ENCODE results near the gene MRPS5.

MRPS5 gene

DNA sequence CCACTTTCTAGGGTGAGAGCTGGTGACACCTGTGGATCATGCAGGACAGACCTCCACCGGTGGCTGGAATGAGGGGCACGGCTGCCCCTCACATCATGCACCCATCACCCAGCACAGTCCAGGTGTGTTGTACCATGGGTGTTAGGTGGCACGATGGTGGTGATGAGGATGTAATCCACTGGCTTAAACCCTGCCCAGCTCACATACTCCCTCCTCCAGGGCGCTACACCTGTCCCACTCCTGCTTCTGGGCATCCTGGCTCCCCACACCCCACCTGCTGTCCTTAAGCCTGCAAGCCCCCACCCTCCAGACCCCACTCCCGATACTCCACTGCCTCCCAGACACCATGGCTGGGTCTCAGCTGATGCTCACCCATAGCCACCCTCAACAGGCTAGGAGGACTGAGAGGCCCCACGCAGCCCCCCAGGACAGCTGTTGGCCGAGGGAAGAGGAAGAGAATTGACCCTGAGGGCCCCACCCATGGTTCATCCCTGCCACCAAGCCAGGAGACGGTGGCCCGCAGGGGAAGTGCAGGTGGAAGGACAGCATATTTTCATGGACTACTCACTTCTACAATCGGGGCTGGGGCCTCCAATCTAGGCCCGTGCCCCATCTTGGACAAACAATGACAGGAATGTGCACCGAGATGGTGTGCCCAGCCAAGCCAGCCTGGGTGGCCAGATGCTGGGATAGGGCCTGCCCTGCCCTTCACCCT is 61.8 kb downstream of the MRPS5 start:
- DNase-seq: no peak

DNA sequence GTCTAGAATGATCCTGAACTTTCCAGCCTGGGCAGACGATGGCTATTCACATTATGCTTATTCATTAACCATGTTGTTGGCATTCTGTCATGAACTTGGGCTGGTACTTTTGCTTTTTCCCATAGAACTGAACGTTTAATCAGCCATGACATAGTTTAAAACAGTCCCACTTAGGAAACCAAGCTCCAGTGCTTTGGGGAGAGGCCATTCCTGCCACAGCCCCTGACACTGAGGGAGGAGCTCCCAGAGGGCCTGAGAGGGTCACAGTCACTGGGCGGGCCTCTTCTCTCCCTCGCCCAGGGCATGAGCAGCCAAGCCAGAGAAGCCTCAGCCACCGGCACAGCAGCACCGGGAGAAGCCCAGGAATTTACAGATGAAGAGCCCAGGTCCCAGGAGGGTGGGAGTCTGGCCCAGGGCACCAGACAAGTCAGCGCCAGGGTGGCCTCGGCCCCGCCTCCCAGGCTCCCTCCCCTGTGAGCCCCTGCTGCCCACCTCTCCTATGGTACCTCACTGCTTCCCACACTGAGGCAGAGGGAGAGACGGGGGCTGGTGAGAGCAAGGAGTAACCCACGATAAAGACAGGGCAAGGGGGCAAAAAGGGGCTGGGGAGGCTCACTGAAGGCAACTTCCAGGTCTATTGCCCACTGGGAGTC is 62.5 kb downstream of the MRPS5 start:
- DNase-seq: no peak

DNA sequence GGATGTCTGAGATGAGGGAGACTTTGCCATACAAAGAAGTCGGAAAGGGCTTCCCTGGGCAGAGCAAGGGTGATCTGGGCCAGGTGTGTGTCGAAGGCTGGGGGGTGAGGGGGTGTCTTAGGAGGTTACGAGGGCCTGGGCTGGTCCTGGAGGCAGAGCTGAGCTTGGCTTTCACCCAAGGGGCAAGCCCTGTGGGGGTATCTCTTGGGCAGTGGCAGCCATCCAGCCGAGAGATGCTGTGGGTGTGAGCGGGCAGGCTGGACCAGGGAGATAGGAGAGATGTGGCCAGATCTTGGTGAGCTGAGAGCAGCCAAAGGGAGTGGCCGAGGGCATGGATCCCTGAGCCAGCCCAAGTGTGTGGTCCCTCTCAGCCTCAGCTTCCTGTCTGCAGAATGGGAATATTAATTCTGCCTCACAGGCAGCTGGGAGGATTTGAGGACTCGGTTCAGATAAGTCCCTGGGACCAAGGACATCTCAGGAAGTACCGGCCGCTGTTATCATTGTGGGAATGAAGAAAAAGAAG is 63.1 kb downstream of the MRPS5 start:
- no peak for DNase-seq

DNA sequence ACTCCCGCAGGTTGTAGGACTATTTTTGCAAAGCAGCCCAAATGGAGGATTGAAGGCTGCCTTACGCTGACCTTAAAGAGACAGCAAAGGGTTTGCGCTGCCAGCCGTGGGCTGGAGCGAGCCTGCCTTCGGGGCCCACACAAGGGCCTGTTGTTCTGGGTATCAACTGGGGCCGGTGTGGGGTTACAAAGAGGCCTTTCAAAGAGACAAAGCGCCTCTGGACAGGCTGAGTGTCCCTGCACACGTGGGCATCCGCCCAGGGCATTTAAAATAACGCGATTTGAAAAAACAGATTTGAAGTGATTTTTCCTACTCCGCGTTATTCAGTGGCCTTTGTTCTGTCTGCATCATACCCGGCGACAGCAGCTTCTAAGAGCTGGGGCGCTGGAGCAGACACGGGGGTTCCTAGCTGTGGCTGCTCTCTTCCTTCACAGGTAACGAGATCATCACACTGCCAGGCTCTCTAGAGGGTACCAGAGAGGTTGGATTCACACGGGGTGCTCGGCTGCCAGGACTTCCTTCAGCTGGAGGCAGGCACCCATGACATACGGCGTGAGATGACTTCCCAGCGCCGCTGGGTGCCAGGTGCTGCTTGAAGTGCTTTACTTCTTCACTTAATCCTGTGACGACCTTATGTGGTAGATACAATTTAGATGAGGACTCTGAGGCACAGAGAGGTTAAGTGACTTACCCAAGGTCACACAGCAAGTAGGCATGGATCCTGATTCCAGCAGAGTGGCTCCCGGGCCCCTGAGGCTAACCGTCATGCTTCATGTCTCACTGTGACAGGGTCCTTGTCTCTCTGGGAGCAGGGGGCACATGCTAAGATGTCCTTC is 63.9 kb downstream of the MRPS5 start:
- no peak for DNase-seq

DNA sequence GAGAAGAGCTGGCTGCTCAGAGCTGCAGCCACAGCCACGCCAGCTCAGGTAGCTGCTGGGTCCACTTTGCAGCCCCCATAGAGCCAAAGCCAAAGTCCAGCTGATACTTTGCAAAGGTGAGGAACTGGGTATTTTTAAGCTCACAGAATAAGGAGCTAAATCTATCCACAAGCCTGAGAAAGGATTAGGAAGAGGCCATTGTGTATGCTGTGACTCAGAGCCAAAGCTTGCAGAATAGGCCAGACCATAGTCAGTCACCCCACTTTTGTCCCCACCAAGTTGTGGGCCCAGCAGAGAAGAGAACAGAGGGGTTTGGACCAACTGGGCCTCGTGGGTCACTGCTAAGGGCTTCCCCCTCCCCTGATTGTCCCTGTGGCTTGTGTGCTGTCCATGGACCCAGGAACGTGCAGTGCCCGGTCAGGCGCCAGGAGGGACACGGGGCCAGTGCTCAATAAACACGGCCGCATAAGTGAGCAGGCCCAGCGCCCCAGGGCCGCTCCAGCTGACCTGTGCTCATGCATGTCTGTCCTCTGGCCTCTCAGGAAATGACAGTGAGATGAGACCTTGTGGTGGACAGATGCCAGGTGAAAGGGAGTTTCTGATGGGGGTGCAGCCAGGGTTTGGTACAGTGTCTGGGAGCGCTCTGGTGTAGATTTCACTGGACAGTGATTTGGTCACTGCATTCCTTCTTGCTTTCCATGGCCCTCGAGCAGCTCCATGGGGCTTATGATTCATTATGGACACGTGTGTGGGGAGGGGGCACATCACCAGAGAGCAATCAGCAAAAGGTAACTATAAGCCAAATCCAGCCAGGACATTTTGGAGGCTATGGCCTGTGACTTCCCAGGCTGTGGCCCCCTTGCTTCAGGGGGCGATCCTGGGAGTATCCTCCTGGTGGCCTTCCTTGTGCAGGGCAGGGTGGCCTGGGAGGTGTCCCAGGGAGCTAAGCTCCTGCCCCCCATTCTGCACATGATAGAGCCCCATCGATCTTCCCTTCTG is 64.8 kb downstream of the MRPS5 start:
- DNase-seq: no peak

DNA sequence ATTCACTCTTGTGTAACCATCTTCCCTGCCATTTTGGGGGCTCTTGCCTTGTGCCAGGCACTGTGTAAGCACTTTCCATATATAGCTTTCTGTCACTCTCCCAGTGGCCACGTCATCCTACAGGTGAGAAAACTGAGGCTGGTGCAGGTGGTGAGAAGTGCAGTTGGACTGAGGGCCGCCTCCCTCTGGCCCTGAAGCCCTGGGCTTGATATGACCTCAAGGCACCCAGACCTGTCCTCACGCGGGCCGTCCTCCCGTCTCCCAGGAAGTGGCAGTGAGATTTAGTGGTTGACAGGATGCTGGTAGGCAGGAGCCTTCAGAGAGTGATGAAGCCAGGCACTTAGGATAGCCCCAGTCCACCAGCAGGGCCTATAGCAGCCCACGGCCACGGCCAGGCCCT is 65.6 kb downstream of the MRPS5 start:
- DNase-seq: no peak

DNA sequence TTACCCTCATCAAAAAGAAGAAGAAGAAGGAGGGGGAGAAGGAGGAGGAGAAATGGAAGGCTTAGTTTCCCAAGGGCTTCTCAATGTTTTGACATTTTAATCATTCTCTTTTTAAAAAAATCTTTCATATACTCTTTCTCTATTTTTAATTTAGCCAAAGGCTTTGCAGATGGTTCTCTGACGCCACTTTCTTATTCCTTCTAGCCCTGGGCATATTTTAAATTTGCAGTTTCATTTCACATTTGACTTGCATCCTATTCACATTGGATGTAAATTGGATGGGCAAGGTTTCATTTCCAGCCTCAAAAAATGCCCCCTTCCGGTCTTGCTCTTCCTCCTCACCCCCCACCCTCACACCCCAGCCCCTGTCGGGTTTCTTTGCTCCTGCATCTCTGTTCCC is 66.3 kb downstream of the MRPS5 start:
- DNase-seq: no peak

DNA sequence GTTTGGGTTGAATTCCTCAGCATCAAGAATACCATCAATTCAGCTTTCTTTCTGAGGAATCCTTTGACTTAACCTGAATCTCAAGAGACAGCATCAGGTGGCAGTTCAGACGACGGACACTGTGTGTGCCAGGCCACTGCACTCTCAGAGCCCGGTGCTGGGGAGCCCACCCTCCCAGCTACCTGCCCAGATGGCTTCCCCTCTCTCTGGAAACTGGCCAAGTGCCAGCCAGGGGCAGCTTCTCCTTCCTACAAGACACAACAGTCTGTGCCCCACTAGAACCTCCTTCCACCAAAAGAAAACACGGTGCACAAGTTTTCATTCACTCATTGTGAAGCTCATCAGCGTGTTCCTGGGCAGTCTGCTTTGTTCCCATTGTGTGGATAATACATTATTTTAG is 67.6 kb downstream of the MRPS5 start:
- DNase-seq: no peak

DNA sequence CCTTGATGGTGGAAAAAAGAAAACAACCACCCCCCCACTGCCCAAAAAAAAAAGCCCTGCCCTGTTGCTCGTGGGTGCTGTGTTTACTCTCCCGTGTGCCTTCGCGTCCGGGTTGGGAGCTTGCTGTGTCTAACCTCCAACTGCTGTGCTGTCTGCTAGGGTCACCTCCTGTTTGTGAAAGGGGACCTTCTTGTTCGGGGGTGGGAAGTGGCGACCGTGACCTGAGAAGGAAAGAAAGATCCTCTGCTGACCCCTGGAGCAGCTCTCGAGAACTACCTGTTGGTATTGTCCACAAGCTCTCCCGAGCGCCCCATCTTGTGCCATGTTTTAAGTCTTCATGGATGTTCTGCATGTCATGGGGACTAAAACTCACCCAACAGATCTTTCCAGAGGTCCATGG is 68.1 kb downstream of the MRPS5 start:
- no peak for DNase-seq

DNA sequence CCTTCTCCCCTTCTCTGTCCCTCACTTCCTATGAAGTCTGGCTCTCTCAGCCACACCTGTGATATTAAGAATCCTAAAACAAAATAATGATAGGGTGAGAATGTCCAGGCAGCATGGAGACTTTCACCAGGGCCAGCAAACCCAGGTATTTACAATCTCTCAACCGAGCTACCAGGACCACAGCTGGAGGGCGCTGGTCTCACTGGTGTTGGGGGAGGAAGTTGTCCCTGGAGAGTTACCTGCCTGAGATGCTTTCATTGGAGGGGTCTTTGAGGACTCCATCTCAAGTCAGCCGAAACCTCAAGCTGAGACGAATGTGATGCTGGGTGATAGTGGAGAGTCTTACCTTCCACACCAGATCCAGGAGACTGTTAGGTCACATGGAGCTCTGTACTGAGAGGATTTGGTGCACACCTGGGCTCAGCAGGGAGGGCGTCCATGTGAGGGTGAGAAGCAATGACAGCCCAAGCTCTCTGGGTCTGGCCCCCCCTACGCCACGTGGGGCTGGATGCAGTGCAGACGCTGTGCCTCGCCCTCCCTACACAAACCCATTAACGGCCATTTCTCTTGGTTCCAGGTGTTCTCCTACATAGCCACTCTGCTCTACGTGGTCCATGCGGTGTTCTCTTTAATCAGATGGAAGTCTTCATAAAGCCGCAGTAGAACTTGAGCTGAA is 68.7 kb downstream of the MRPS5 start:
- DNase-seq: no peak

DNA sequence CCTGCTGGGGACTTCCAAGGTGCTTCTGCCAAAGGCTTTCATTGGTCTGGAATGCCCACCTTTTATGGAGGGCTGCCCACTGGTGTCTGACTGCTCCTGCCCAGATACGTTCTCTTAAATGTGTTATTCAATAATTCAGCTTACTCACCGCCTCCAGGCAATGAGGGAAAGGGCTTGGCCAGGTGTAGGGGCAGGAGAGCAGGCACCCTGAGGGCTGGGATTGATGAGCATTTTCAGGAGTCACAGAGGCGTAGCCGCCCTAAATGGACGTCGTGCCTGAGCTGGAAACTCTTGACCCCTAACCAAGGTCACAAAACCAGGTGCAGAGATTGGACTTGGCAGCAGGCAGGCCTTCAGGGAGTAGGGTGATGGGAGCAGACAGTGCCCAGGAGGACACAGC is 69.3 kb downstream of the MRPS5 start:
- no peak for DNase-seq

DNA sequence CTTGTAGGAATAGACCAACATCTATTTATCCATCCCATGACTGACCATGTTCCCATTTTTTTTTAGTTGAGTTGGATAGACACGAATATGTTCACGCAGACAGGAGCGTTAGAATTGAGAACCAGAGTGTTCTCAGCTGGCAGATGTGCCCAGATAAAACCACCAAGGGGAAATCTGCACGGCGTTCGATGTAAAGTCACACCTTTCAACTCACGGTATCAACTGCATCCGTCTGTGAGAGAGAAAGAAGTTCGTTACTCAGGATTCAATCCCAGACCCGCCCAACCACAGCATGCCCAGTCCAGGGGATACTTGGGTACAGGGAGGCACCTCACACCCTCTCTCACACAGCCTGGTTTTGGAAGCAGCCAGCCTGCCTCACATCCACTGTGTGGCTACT is 70.0 kb downstream of the MRPS5 start:
- DNase-seq: no peak

DNA sequence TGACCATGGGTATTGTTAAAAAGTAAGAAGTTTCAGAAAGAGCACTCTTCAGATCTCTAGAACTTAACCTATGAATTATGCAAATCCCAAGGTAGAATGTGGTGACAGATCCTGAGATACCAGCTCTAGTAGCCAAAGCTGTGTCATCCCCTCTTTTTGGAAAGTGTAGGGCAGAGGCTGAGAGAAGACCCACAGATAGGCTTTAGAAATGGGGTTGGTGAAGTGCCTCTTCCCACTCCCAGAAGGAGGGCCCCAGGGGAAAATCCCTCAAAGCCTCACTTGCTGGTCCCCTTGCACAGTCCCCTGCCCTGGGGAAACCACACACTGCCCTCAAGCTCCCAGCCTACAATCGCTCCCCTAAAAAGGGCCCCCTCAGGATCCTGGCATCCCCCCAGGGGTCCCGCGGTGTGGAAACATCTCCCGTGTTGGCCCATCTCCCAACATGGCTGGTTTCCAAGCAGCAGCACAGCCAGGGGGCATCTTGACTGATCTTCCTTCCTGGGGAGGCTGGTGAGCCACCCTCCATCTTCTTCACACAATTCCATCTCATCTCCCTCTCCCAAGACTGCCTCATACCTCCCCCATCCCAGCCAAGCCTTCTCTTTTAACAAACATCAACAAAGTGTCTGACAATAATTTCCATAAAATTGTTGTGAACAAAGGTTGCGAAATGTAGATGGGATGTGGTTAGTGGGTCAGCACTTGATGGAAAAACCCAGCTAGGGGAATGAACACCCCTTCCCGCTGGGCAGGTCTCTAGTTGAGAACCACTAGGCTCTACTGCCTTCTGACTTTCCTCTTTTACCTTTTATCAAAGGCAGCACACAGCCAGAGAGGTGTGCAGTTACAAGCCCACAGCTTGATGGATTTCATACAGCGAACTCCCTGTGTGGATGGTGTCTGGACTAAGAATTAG is 71.0 kb downstream of the MRPS5 start:
- no peak for DNase-seq

DNA sequence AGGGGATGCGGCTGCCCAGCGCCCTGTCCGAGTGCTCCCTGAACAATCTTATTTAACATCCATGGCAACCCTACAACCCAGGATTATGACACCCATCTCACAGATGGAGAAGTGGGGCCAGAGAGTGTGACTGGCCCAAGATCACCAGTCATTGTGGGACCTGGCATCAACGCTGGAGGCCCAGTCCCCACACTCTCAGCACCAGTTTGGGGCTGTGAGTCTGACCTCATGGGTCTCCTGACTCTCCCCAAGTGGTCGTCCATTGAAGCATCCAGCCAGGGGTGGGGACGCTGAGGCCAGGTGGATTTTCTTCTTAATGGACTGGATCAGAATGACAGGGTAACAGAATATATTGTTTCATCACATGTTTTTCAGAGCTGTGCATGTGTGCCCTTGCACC is 71.6 kb downstream of the MRPS5 start:
- no peak for DNase-seq

DNA sequence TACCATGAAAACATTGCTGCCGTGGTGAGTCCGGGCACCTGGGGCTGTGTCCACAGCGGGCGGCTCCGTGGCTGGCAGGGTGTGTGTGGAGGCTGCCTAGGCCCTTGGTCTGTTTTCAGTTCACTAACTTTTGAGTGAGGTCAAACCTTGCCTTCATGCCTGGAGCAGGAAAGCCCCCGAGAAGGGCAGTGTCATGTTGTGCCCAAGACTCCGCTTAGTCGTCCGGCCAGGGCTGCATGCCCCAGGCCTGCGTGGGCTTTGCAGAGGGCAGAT is 72.0 kb downstream of the MRPS5 start:
- DNase-seq: no peak

DNA sequence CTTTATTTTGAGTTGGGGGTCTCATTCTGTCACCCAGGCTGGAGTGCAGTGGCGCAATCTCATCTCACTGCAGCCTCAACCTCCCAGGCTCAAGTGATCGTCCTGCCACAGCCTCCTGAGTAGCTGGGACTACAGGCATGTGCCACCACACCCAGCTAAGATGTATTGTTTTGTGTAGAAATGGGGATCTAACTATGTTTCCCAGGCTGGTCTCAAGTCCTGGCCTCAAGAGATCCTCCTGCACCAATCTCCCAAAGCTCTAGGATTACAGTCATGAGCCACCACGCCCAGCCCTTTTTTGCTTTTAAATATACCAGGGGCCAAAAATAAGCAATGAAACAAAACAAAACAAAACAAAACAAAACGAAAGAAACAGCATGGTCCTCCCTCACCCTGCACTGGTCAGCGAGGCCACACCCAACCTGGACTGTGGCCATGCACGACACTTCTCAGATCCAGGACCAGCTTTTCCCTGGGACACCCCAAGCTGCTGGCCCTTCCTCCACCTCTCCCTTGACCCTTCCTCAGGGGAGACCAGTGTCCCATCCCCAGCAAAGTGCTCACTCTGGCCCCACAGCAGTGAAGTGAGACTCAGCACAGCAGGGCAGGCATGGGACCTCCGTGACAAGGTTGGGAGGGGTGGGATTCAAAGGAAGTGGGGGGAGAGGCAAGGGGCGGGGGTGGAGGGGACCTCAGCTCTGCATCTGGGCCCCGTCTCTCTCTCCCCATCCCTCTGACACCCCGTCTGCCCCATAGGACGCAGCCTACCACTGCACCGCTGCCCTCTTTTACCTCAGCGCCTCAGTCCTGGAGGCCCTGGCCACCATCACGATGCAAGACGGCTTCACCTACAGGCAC is 72.6 kb downstream of the MRPS5 start:
- DNase-seq: no peak

DNA sequence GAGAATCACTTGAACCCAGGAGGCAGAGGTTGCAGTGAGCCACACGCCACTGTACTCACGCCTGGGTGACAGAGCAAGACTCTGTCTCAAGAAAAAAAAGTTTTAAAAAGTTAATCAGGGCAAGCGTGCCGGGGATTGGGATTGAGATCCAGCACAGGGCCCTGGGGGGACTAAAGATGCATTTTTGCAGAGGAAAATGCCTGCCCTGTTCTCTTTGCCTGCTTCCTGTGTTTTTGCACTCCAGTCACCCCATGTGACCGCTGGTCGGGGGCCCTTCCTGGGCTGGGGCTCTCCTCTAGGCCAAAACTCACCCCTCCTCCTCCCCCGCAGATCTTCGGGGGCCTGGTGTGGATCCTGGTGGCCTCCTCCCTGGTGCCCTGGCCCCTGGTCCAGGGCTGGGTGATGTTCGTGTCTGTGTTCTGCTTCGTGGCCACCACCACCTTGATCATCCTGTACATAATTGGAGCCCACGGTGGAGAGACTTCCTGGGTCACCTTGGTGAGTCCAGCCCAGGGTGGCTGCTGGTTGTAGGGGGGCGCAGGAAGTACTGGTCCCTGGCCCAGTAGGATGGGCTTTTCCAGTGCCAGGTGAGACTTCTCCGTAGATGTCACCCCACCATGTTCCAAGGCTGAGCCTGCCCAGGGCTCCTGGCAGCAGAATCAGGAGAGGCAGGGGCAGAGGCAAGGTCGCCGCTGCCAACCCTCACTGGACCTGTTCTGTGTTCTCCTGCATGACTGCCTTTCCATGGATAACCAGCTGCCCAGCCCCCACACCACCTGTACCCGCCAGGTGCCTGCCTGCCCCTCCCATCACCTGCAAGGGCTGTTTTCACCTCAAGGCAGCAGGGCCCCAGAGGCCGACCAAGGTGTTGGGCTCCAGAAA is 73.7 kb downstream of the MRPS5 start:
- no peak for DNase-seq

DNA sequence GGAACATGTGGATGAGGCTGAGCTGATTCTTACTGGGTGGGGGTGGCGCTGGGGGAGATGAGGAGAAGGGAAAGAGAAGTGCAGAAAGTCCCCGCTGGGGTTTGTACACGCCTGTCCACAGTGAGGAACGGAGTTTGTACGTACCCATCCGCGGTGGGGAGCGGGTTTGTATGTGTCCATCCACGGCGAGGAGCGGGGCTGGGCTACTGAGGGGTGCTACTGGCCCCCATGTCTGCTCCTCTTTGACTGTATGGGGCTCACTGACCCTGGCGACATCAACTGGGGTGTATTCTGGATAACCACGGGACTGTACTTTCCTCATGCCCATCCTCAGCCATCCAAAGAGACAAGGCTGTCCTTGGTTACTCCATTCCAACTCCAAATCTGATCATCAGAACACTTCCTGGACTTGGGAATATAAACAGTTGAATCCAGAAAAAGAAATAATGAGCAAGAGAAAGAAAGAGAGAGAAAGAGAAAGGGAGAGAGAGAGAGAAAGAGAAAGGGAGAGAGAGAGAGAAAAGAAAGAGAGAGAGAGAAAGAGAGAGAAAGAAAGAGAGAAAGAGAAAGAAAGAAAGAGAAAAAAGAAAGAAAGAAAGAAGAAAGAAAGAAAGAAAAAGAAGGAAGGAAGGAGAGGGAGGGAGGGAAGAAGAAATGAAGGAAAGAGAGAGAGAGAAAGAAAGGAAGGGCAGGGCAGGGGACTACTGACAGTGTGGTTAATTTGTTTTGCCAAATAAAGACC is 75.1 kb downstream of the MRPS5 start:
- no peak for DNase-seq

Measured in central memory CD4-positive, alpha-beta T cell (primary cell).